Liver (tissue), 9 donors: Measurements from ENCODE around the gene DIP2C. TPM values are rescaled to one million over a fixed set of nuclear protein-coding genes. Genes with fewer than 3 reads are reported as not detected.

Experiments used
- DNase-seq: peaks from one replicate; pipeline ENCODE4 v3.0.0-alpha.2; 2017; ENCODE audit warnings: low spot score
- H3K27ac ChIP-seq, 2 donors: one replicate each; pipeline ENCODE4 v1.7.0; 2013; ENCODE audit warnings: inconsistent platforms in 2 of 2, low read length in 2 of 2, control low read depth in 1 of 2, low read depth in 1 of 2, mild to moderate bottlenecking in 1 of 2
- H3K27me3 ChIP-seq, 4 donors: one replicate each; pipeline versions ENCODE4 v1.6.1 to v1.7.0; 2013; ENCODE audit warnings: low read length in 3 of 4, inconsistent platforms in 1 of 4, mild to moderate bottlenecking in 1 of 4, moderate library complexity in 1 of 4; ENCODE audit not compliant: control insufficient read depth in 4 of 4, insufficient read depth in 4 of 4
- H3K36me3 ChIP-seq, 4 donors: one replicate each; pipeline versions ENCODE4 v1.6.1 to v1.7.0; 2013; ENCODE audit warnings: low read length in 3 of 4, mild to moderate bottlenecking in 3 of 4, low read depth in 1 of 4, moderate library complexity in 1 of 4; ENCODE audit not compliant: control insufficient read depth in 4 of 4, insufficient read depth in 3 of 4
- H3K4me1 ChIP-seq, 4 donors: one replicate each; pipeline versions ENCODE4 v1.6.1 to v1.7.0; 2013; ENCODE audit warnings: low read length in 3 of 4, mild to moderate bottlenecking in 3 of 4, moderate library complexity in 1 of 4; ENCODE audit not compliant: control insufficient read depth in 4 of 4, insufficient read depth in 4 of 4
- H3K4me3 ChIP-seq, 3 donors: one replicate each; pipeline versions ENCODE4 v1.6.1 to v1.7.0; 2013; ENCODE audit warnings: low read length in 3 of 3, control low read depth in 1 of 3, low read depth in 1 of 3, mild to moderate bottlenecking in 1 of 3
- H3K9ac ChIP-seq, 2 donors: one replicate each; pipeline ENCODE4 v1.7.0; 2013; ENCODE audit warnings: low read length in 2 of 2, mild to moderate bottlenecking in 2 of 2, moderate library complexity in 2 of 2, control low read depth in 1 of 2, low read depth in 1 of 2
- H3K9me3 ChIP-seq, 4 donors: one replicate each; pipeline versions ENCODE4 v1.6.1 to v1.7.0; 2013; ENCODE audit warnings: low read length in 3 of 4; ENCODE audit not compliant: control insufficient read depth in 4 of 4
- EGR1 ChIP-seq, 2 donors: IDR thresholded peaks; 2 replicates each; pipeline ENCODE4 v1.6.1; 2016 to 2018; ENCODE audit warnings: antibody characterized with exemption in 2 of 2, low read depth in 2 of 2
- FOXA1 ChIP-seq: IDR thresholded peaks from 2 replicates; pipeline ENCODE4 v1.6.1; 2016; ENCODE audit warnings: antibody characterized with exemption
- FOXA2 ChIP-seq: IDR thresholded peaks from 2 replicates; pipeline ENCODE4 v1.6.1; 2016; ENCODE audit warnings: antibody characterized with exemption
- GABPA ChIP-seq, 2 donors: IDR thresholded peaks in 1 of 2; conservative IDR thresholded peaks in 1 of 2; 2 replicates each; pipeline ENCODE4 v1.6.1; 2016; ENCODE audit warnings: antibody characterized with exemption in 2 of 2, mild to moderate bottlenecking in 1 of 2, moderate library complexity in 1 of 2
- HNF4A ChIP-seq, 2 donors: conservative IDR thresholded peaks; 2 replicates each; pipeline ENCODE4 v1.6.1; 2016; ENCODE audit warnings: antibody characterized with exemption in 2 of 2, mild to moderate bottlenecking in 2 of 2
- HNF4G ChIP-seq: IDR thresholded peaks from 2 replicates; pipeline ENCODE4 v1.6.1; 2016; ENCODE audit warnings: antibody characterized with exemption
- JUND ChIP-seq, 2 donors: IDR thresholded peaks; 2 replicates each; pipeline ENCODE4 v1.6.1; 2016; ENCODE audit warnings: antibody characterized with exemption in 2 of 2
- NR2F2 ChIP-seq: IDR thresholded peaks from 2 replicates; pipeline ENCODE4 v1.6.1; 2016; ENCODE audit warnings: antibody characterized with exemption
- RAD21 ChIP-seq, 2 donors: IDR thresholded peaks; 2 replicates each; pipeline ENCODE4 v1.6.1; 2016; ENCODE audit warnings: antibody characterized with exemption in 2 of 2, mild to moderate bottlenecking in 2 of 2
- RXRA ChIP-seq, 2 donors: IDR thresholded peaks; 2 replicates each; pipeline ENCODE4 v1.6.1; 2017 to 2018; ENCODE audit warnings: antibody characterized with exemption in 2 of 2, mild to moderate bottlenecking in 1 of 2
- SP1 ChIP-seq: IDR thresholded peaks from 2 replicates; pipeline ENCODE4 v1.6.1; 2018; ENCODE audit warnings: antibody characterized with exemption, mild to moderate bottlenecking
- TAF1 ChIP-seq: conservative IDR thresholded peaks from 2 replicates; pipeline ENCODE4 v1.6.1; 2016; ENCODE audit warnings: antibody characterized with exemption, mild to moderate bottlenecking
- YY1 ChIP-seq: IDR thresholded peaks from 2 replicates; pipeline ENCODE4 v1.6.1; 2016; ENCODE audit warnings: antibody characterized with exemption, mild to moderate bottlenecking
- WGBS: extraction: QIAGEN DNeasy Blood & Tissue Kit; methylation state at CpG from one replicate; pipeline ENCODE4 v1.1.7; 2013; 5-methylcytosine and 5-hydroxymethylcytosine counted together
- polyA plus RNA-seq, 2 donors: library from polyadenylated mRNA; stranded (reverse) in 1 of 2; unstranded in 1 of 2; fragments of 200-250 nt in 1 of 2; fragments of >200 nt in 1 of 2; fragmentation: Nextera tagmentation in 1 of 2; extraction: Ambion mirVana in 1 of 2; gene quantifications; one replicate each; pipeline versions ENCODE4 v1.2.1 to v1.2.3, GENCODE V29; 2013 to 2015
- total RNA-seq, 2 donors: library from RNA; depleted of rRNA; stranded (reverse); fragments of >200 nt; gene quantifications; one replicate each; pipeline ENCODE4 v1.2.3, GENCODE V29; 2014
- TF ChIP-seq, protein P1 (sequence below): IDR thresholded peaks from 2 replicates; pipeline ENCODE4 v1.6.1; 2016; ENCODE audit warnings: antibody characterized with exemption
- TF ChIP-seq, protein P2 (sequence below): IDR thresholded peaks from 2 replicates; pipeline ENCODE4 v1.6.1; 2016; ENCODE audit warnings: antibody characterized with exemption
- TF ChIP-seq, protein P3 (sequence below): IDR thresholded peaks from 2 replicates; pipeline ENCODE4 v1.6.1; 2016; ENCODE audit warnings: antibody characterized with exemption, mild to moderate bottlenecking
- TF ChIP-seq, protein P4 (sequence below): IDR thresholded peaks from 2 replicates; pipeline ENCODE4 v1.6.1; 2016; ENCODE audit warnings: antibody characterized with exemption
- TF ChIP-seq, protein P5 (sequence below): fragments of 150-350 bp; IDR thresholded peaks from 2 replicates; pipeline ENCODE4 v1.5.1; 2017; ENCODE audit warnings: improper control_type of control experiment, low read depth, low read length; ENCODE audit not compliant: missing input control
- donor health status: healthy.
- donor health status: healthy.
- donor health status: healthy.
- donor health status: healthy.
- donor health status: healthy.

Gene DIP2C
- total and polyA plus RNA-seq, 4 donors: 4.2 to 12.2 (median 5.7) TPM

DNA sequence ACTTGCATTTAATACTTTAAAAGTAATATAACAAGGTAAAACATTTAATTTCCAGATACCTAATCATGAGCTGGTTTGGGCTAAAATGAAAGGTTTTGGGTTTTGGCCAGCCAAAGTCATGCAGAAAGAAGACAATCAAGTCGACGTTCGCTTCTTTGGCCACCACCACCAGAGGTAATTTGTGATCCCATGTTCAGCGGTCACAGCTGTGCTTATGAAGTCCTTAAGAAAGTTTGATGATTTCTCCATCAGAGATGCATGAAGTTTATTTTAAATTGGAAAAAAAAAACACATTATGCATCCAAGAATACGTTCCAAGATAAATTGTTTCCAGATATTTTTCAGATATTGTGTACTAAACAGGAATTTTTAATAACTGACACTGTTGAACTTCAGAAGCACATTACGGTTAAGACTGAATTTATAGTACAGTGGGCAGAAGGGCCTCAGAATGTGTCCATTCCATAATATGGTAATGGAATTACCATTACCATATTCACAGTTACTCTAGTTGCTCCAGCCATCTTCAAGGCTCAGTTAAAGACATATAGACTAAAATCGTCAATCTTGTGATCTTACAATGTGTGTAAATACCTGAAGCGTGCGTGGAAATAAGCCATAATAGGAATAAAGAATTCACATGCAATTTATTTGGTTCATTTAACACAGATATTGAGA lies 447.4 kb downstream of the DIP2C start:
- Histone ChIP-seq H3K9ac (no peak overlapping the region), H3K9me3 (no peaks in the 10 kb centered on the region), H3K27me3 (no peaks in the 10 kb centered on the region), H3K36me3 (peaks cover 1 to 34% (median 19%) of the 10 kb centered on the region in 4 donors), H3K4me1 (no peaks in the 10 kb centered on the region), H3K27ac (no peak overlapping the region), H3K4me3 (no peak overlapping the region)
- 86% methylated on average over 9 of the region's 9 CpGs for WGBS
- no peak for TF ChIP-seq YY1
- TF ChIP-seq EGR1 (IDR thresholded peaks at IDR 0.05; ENCODE audit: low read depth in 2 of 2): no peak
- TF ChIP-seq, protein P1, sequence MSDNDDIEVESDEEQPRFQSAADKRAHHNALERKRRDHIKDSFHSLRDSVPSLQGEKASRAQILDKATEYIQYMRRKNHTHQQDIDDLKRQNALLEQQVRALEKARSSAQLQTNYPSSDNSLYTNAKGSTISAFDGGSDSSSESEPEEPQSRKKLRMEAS: no peak
- no peak for TF ChIP-seq SP1
- TF ChIP-seq RXRA (IDR thresholded peaks at IDR 0.05): no peak
- TF ChIP-seq, protein P2, sequence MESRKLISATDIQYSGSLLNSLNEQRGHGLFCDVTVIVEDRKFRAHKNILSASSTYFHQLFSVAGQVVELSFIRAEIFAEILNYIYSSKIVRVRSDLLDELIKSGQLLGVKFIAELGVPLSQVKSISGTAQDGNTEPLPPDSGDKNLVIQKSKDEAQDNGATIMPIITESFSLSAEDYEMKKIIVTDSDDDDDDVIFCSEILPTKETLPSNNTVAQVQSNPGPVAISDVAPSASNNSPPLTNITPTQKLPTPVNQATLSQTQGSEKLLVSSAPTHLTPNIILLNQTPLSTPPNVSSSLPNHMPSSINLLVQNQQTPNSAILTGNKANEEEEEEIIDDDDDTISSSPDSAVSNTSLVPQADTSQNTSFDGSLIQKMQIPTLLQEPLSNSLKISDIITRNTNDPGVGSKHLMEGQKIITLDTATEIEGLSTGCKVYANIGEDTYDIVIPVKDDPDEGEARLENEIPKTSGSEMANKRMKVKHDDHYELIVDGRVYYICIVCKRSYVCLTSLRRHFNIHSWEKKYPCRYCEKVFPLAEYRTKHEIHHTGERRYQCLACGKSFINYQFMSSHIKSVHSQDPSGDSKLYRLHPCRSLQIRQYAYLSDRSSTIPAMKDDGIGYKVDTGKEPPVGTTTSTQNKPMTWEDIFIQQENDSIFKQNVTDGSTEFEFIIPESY: no peak
- TF ChIP-seq RAD21 (IDR thresholded peaks at IDR 0.05): no peak
- TF ChIP-seq FOXA1: no peak
- TF ChIP-seq TAF1: no peak
- TF ChIP-seq, protein P3, sequence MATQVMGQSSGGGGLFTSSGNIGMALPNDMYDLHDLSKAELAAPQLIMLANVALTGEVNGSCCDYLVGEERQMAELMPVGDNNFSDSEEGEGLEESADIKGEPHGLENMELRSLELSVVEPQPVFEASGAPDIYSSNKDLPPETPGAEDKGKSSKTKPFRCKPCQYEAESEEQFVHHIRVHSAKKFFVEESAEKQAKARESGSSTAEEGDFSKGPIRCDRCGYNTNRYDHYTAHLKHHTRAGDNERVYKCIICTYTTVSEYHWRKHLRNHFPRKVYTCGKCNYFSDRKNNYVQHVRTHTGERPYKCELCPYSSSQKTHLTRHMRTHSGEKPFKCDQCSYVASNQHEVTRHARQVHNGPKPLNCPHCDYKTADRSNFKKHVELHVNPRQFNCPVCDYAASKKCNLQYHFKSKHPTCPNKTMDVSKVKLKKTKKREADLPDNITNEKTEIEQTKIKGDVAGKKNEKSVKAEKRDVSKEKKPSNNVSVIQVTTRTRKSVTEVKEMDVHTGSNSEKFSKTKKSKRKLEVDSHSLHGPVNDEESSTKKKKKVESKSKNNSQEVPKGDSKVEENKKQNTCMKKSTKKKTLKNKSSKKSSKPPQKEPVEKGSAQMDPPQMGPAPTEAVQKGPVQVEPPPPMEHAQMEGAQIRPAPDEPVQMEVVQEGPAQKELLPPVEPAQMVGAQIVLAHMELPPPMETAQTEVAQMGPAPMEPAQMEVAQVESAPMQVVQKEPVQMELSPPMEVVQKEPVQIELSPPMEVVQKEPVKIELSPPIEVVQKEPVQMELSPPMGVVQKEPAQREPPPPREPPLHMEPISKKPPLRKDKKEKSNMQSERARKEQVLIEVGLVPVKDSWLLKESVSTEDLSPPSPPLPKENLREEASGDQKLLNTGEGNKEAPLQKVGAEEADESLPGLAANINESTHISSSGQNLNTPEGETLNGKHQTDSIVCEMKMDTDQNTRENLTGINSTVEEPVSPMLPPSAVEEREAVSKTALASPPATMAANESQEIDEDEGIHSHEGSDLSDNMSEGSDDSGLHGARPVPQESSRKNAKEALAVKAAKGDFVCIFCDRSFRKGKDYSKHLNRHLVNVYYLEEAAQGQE: no peak
- TF ChIP-seq HNF4G: no peak
- TF ChIP-seq, protein P4, sequence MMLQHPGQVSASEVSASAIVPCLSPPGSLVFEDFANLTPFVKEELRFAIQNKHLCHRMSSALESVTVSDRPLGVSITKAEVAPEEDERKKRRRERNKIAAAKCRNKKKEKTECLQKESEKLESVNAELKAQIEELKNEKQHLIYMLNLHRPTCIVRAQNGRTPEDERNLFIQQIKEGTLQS: no peak
- TF ChIP-seq NR2F2: no peak
- no peak for TF ChIP-seq HNF4A (conservative IDR thresholded peaks at IDR 0.05)
- no peak for TF ChIP-seq JUND (IDR thresholded peaks at IDR 0.05)
- no peak for TF ChIP-seq FOXA2
- no peak for TF ChIP-seq GABPA (IDR thresholded peaks at IDR 0.05 in 1 of 2, conservative IDR thresholded peaks at IDR 0.05 in 1 of 2)
- TF ChIP-seq, protein P5, sequence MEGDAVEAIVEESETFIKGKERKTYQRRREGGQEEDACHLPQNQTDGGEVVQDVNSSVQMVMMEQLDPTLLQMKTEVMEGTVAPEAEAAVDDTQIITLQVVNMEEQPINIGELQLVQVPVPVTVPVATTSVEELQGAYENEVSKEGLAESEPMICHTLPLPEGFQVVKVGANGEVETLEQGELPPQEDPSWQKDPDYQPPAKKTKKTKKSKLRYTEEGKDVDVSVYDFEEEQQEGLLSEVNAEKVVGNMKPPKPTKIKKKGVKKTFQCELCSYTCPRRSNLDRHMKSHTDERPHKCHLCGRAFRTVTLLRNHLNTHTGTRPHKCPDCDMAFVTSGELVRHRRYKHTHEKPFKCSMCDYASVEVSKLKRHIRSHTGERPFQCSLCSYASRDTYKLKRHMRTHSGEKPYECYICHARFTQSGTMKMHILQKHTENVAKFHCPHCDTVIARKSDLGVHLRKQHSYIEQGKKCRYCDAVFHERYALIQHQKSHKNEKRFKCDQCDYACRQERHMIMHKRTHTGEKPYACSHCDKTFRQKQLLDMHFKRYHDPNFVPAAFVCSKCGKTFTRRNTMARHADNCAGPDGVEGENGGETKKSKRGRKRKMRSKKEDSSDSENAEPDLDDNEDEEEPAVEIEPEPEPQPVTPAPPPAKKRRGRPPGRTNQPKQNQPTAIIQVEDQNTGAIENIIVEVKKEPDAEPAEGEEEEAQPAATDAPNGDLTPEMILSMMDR: no peak
- DNase-seq: no peak
